HepG2 (cell line): ENCODE data around the gene PODN. TPM values are rescaled to one million over a fixed set of nuclear protein-coding genes. Genes with fewer than 3 reads are reported as not detected.

Experiments used
- BRF2 ChIP-seq: sonication (generic); formaldehyde crosslinking; IDR thresholded peaks from 2 replicates; pipeline ENCODE4 v1.8.1; 2022; ENCODE audit warnings: mild to moderate bottlenecking, missing genetic modification reagents
- CENPT ChIP-seq: sonication (generic); formaldehyde crosslinking; IDR thresholded peaks from 2 replicates; pipeline ENCODE4 v1.8.0; 2022; ENCODE audit warnings: low read depth, mild to moderate bottlenecking, moderate library complexity, missing genetic modification reagents
- E2F2 ChIP-seq: sonication (generic); formaldehyde crosslinking; IDR thresholded peaks from 2 replicates; pipeline ENCODE4 v1.4.0; 2020; ENCODE audit warnings: missing genetic modification reagents, borderline replicate concordance
- FOXC1 ChIP-seq: sonication (generic); formaldehyde crosslinking; IDR thresholded peaks from 2 replicates; pipeline ENCODE4 v1.8.0; 2022; ENCODE audit warnings: mild to moderate bottlenecking, missing genetic modification reagents, borderline replicate concordance
- FOXJ3 ChIP-seq: sonication (generic); formaldehyde crosslinking; IDR thresholded peaks from 2 replicates; pipeline ENCODE4 v1.4.0; 2020; ENCODE audit warnings: missing genetic modification reagents, mild to moderate bottlenecking, borderline replicate concordance
- GMEB1 ChIP-seq: sonication (generic); formaldehyde crosslinking; IDR thresholded peaks from 2 replicates; pipeline ENCODE4 v1.5.1; 2020; ENCODE audit warnings: missing genetic modification reagents, mild to moderate bottlenecking, borderline replicate concordance
- HES4 ChIP-seq: sonication (generic); formaldehyde crosslinking; IDR thresholded peaks from 2 replicates; pipeline ENCODE4 v1.9.0; 2021; ENCODE audit warnings: mild to moderate bottlenecking, missing genetic modification reagents, borderline replicate concordance
- NR1H2 ChIP-seq: sonication (generic); formaldehyde crosslinking; IDR thresholded peaks from 2 replicates; pipeline ENCODE4 v1.8.1; 2022; ENCODE audit warnings: low read depth, missing genetic modification reagents, borderline replicate concordance
- SNAI1 ChIP-seq: sonication (generic); formaldehyde crosslinking; IDR thresholded peaks from 2 replicates; pipeline ENCODE4 v1.5.0; 2020; ENCODE audit warnings: mild to moderate bottlenecking, missing genetic modification reagents, borderline replicate concordance
- ZBTB46 ChIP-seq: sonication (generic); formaldehyde crosslinking; IDR thresholded peaks from 2 replicates; pipeline ENCODE4 v1.4.0; 2020; ENCODE audit warnings: mild to moderate bottlenecking, missing genetic modification reagents, borderline replicate concordance
- ZNF10 ChIP-seq: sonication (generic); formaldehyde crosslinking; IDR thresholded peaks from 2 replicates; pipeline ENCODE4 v1.4.0; 2020; ENCODE audit warnings: mild to moderate bottlenecking, low read depth, missing genetic modification reagents, borderline replicate concordance
- ZNF136 ChIP-seq: sonication (generic); formaldehyde crosslinking; IDR thresholded peaks from 2 replicates; pipeline ENCODE4 v1.8.1; 2022; ENCODE audit warnings: low read depth, mild to moderate bottlenecking, moderate library complexity, missing genetic modification reagents
- ZNF30 ChIP-seq: sonication (generic); formaldehyde crosslinking; IDR thresholded peaks from 2 replicates; pipeline ENCODE4 v1.5.0; 2020; ENCODE audit warnings: mild to moderate bottlenecking, missing genetic modification reagents
- ZNF484 ChIP-seq: sonication (generic); formaldehyde crosslinking; IDR thresholded peaks from 2 replicates; pipeline ENCODE4 v1.5.1; 2020; ENCODE audit warnings: mild to moderate bottlenecking, low read depth, missing genetic modification reagents, borderline replicate concordance
- ZNF704 ChIP-seq: sonication (generic); formaldehyde crosslinking; IDR thresholded peaks from 2 replicates; pipeline ENCODE4 v1.8.1; 2023; ENCODE audit warnings: mild to moderate bottlenecking, inconsistent platforms, moderate library complexity, missing genetic modification reagents, borderline replicate concordance
- ZNF781 ChIP-seq: sonication (generic); formaldehyde crosslinking; IDR thresholded peaks from 2 replicates; pipeline ENCODE4 v1.5.1; 2020; ENCODE audit warnings: borderline replicate concordance, mild to moderate bottlenecking, missing genetic modification reagents; ENCODE audit errors: not compliant biosample characterization
- ZNF816 ChIP-seq: sonication (generic); formaldehyde crosslinking; IDR thresholded peaks from 2 replicates; pipeline ENCODE4 v1.8.0; 2022; ENCODE audit warnings: missing genetic modification reagents, mild to moderate bottlenecking, borderline replicate concordance
- ZSCAN21 ChIP-seq: sonication (generic); formaldehyde crosslinking; IDR thresholded peaks from 2 replicates; pipeline ENCODE4 v1.8.0; 2022; ENCODE audit warnings: mild to moderate bottlenecking, missing genetic modification reagents, moderate library complexity, borderline replicate concordance
- polyA plus RNA-seq, 8 experiments: library from polyadenylated mRNA; depleted of rRNA in 3 of 8; stranded (reverse) in 7 of 8; unstranded in 1 of 8; fragments of >200 nt; fragmentation: Illumina TruSeq in 4 of 8; extraction: Trizol in 4 of 8; gene quantifications; 2 replicates each; pipeline versions ENCODE4 v1.2.1 to v1.2.3, GENCODE V29; 2011 to 2016; ENCODE audit warnings: low read depth in 4 of 8, missing spikeins in 1 of 8, mixed read lengths in 1 of 8; ENCODE audit not compliant: insufficient read depth in 1 of 8
- total RNA-seq, 5 experiments: library from RNA; depleted of rRNA; stranded (reverse); fragments of >200 nt; fragmentation: Illumina TruSeq; extraction: Trizol; gene quantifications; 2 replicates each; pipeline ENCODE4 v1.2.3, GENCODE V29; 2016; ENCODE audit warnings: low read depth in 1 of 5

Gene PODN
- total and polyA plus RNA-seq, 2 of the 13 experiments (the other 11 are each of a cell fraction or from before 2014, with no cell fraction given) = 0.13 TPM; not detected in 1

- peak; percentile 48; the same call in 1 of the 2 replicates for TF ChIP-seq GMEB1
- TF ChIP-seq FOXC1 = peak; percentile 22; the same call in 1 of the 2 replicates
- no peak for TF ChIP-seq ZNF484
- no peak for TF ChIP-seq ZNF816 (CRISPR knock-in tag)
- peak; percentile 40; the same call in 1 of the 2 replicates for TF ChIP-seq HES4
- TF ChIP-seq ZNF30 (CRISPR knock-in tag) = no peak
- no peak for TF ChIP-seq ZNF704
- TF ChIP-seq E2F2 (CRISPR knock-in tag) = no peak
- TF ChIP-seq ZNF136 (CRISPR knock-in tag) = no peak
- TF ChIP-seq ZNF781 (CRISPR knock-in tag) = no peak
- peak; percentile 51; the same call in 1 of the 2 replicates for TF ChIP-seq FOXJ3 (CRISPR knock-in tag)
- no peak for TF ChIP-seq ZNF10 (CRISPR knock-in tag)
- peak; percentile 49; the same call in 1 of the 2 replicates for TF ChIP-seq ZSCAN21 (CRISPR knock-in tag)
- no peak for TF ChIP-seq CENPT (CRISPR knock-in tag)
- no peak for TF ChIP-seq BRF2 (CRISPR knock-in tag)
- no peak for TF ChIP-seq ZBTB46
- no peak for TF ChIP-seq SNAI1 (CRISPR knock-in tag)
- TF ChIP-seq NR1H2 = peak; percentile 74; the same call in 1 of the 2 replicates
Measured at GRCh38 chr1:53121319-53122172, 59.5 kb downstream of the PODN start (continued).
